Measurements from ENCODE around the gene IGF2BP2.
"Not testable (repeated sequence)": the region's sequence is repeated elsewhere in the genome, so short reads cannot be mapped to it uniquely, and the experiment has no call there.

IGF2BP2 gene

GRCh38 chr3:185640308-185640707, 184.5 kb downstream of the IGF2BP2 start:
- Histone ChIP-seq H3K4me3 (no peak overlapping the region), H3K27ac (no peak overlapping the region)
- TF ChIP-seq CTCF (IDR thresholded peaks at IDR 0.05), result no peak
- DNase-seq (ENCODE audit: low spot score), result no peak

DNA sequence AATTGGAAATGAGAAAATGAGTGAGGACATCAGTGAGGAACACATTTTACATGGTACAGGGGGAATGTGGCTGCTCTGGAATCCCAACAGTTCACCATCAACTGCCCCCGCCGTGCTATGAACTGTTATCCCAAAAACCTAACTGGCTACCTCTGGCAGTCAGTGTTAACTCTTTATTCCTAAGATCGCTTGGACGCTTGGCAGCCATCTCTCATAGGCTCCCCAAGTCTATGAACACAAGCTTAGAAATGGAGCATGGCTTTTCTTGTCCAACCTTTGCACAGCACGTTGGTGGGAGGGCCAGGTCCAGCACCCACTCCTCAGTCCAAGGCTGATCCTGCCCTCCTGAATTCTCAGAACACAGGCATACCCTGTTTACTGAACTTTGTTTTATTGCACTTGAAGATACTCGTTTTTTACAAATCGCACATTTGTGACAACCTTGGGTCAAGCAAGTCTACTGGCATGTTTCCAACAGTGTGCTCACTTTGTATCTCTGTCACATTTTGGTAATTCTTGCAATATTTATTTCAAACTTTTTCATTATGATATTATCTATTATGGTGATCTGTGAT, 185.1 kb downstream of the IGF2BP2 start:
- no peak for DNase-seq (ENCODE audit: low spot score)
- no peak for TF ChIP-seq CTCF (IDR thresholded peaks at IDR 0.05)
- H3K27ac ChIP-seq, result no peak overlapping the region
- H3K4me3 ChIP-seq, result no peak overlapping the region

DNA sequence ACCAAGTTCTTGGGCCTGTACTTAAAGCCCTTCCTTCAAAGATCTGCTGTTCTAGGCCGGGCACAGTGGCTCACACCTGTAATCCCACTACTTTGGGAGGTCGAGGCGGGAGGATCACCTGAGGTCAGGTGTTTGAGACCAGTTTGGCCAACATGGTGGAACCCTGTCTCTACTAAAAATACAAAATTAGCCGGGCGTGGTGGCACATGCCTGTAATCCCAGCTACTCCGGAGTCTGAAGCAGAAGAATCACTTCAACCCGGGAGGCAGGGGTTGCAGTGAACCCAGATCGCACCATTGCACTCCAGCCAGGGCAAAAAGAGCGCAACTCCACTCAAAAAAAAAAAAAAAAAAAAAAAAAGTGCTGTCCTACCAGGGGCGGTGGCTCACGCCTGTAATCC, 186.2 kb downstream of the IGF2BP2 start:
- not testable (repeated sequence) for H3K4me3 ChIP-seq; DNase-seq (ENCODE audit: low spot score); H3K27ac ChIP-seq

- no peak overlapping the region for H3K27ac ChIP-seq
- TF ChIP-seq CTCF (IDR thresholded peaks at IDR 0.05), result no peak
- DNase-seq (ENCODE audit: low spot score), result no peak
- H3K4me3 ChIP-seq, result no peak overlapping the region
These were observed 187.5 kb downstream of the IGF2BP2 start for GRCh38 chr3:185637388-185637787.

- H3K4me3 ChIP-seq, result no peak overlapping the region
- no peak for DNase-seq (ENCODE audit: low spot score)
- TF ChIP-seq CTCF (IDR thresholded peaks at IDR 0.05), result no peak
These were observed 191.8 kb downstream of the IGF2BP2 start for GRCh38 chr3:185632996-185633395.

DNA sequence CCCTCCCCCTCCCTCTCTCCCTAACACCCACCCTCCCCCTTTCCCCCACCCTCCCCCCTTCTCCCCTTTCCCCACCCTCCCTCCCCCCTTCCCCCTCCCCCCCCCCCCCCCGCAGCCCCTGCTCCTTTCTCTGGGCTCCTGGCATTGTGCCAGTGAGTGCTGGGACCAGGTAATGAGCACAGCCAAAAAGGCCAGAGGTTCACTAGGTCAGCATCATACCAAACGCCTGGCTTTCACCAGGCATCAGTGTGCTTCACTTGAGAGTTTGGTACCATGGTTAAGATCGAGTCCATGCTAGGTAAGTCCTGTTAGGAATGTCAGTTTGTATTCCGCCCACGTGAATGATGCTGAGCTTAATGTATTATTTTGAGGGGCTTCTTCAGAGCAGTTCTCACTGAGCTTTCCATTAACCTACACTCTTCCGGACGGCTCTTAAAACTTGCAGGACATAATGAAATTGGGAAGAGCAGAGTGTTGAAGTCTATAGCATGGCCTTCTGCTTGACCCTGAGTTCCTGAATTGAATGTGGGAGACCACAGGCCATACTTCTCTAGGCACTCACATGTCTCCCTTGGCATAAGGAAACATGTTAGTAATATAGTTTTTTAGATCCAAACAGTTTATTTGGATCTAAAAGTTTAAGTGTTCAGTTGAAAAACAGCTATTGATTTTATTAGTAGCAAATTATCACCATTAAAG, 193.2 kb downstream of the IGF2BP2 start:
- no peak overlapping the region for H3K27ac ChIP-seq
- no peak overlapping the region for H3K4me3 ChIP-seq
- TF ChIP-seq CTCF (IDR thresholded peaks at IDR 0.05), result no peak
- no peak for DNase-seq (ENCODE audit: low spot score)

More at GRCh38 chr3:185632996-185633395, 191.8 kb downstream of the IGF2BP2 start:
- H3K27ac ChIP-seq, result no peak overlapping the region

DNA sequence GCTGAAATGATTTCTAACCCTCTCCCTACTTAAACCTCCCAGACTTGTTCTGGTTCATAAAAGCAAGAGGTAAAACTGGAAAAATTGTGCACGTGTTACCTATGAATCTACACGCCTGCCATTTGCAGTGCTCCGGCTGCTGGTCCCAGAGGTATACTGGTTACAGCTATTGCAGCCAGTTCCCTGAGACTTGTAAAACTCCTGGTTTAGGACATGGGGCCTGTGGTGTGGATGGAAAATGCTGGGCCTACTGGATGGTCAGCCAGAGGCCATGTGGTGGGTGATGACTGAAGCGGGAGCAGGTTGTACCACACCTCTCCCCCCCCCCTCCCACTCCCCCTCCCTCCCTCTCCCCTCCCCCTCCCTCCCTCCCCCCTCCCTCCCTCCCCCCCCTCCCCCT, 193.7 kb downstream of the IGF2BP2 start:
- Histone ChIP-seq H3K4me3 (no peak overlapping the region), H3K27ac (peak overlapping the region in 1 of 2 donors; percentile 57)
- TF ChIP-seq CTCF (IDR thresholded peaks at IDR 0.05), result no peak
- DNase-seq (ENCODE audit: low spot score), result no peak

Data from coronary artery (tissue), 2 donors.